ENCODE results near the gene ODAD4. TPM values are rescaled to one million over a fixed set of nuclear protein-coding genes. Genes with fewer than 3 reads are reported as not detected.

Gene ODAD4, protein sequence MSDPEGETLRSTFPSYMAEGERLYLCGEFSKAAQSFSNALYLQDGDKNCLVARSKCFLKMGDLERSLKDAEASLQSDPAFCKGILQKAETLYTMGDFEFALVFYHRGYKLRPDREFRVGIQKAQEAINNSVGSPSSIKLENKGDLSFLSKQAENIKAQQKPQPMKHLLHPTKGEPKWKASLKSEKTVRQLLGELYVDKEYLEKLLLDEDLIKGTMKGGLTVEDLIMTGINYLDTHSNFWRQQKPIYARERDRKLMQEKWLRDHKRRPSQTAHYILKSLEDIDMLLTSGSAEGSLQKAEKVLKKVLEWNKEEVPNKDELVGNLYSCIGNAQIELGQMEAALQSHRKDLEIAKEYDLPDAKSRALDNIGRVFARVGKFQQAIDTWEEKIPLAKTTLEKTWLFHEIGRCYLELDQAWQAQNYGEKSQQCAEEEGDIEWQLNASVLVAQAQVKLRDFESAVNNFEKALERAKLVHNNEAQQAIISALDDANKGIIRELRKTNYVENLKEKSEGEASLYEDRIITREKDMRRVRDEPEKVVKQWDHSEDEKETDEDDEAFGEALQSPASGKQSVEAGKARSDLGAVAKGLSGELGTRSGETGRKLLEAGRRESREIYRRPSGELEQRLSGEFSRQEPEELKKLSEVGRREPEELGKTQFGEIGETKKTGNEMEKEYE
- 1 to 10 TPM in 3 of 4 donors, not detected in 1; 1.8 to 3.2 (median 3.2) TPM for total RNA-seq

DNA sequence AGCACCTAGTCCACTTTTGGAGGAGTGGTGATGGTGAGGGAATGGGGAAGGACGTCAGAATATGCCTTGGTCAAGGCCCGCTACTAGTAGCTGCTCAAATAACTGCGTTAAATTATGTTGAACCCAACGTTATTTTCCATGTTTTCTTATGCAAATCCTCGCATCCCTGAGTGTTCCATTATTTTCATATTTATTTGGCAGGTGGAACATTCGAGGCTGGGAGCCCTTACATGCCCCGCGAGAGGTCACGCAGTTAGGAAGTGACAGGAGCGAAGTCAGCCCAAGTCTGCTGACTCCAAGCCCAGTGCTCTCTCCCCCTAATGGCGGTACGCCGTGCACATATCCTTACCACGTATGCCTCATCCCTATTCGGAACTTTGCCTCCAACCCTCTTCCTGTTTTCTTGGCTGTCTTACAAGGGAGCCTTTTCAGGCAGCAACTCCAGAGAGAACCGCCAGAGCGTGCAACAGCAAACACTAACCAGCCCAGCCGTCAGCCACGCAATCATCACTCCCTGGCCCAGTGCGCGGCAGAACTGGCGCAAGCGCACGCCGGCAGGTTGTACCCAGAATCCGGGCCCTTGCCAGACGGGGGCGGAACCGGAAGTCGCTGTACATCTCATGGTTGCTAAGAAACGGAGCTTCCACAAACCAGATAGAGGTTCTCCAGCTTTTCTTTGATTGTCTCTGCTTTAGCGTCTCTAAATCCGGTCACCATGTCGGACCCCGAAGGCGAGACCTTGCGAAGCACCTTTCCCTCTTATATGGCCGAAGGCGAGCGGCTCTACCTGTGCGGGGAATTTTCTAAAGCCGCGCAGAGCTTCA is at the start of gene ODAD4:
Gene ODAD4 (plus strand): TSS at position 609 of the 824 bp plus-strand sequence. CDS start 107 bp downstream, at position 716.
- peak within 1 kb of the TSS; percentile 41 for H3K4me3 ChIP-seq
- peak; percentile 62 to 67 for TF ChIP-seq POLR2A (IDR thresholded peaks at IDR 0.05)
- TF ChIP-seq, protein P1, sequence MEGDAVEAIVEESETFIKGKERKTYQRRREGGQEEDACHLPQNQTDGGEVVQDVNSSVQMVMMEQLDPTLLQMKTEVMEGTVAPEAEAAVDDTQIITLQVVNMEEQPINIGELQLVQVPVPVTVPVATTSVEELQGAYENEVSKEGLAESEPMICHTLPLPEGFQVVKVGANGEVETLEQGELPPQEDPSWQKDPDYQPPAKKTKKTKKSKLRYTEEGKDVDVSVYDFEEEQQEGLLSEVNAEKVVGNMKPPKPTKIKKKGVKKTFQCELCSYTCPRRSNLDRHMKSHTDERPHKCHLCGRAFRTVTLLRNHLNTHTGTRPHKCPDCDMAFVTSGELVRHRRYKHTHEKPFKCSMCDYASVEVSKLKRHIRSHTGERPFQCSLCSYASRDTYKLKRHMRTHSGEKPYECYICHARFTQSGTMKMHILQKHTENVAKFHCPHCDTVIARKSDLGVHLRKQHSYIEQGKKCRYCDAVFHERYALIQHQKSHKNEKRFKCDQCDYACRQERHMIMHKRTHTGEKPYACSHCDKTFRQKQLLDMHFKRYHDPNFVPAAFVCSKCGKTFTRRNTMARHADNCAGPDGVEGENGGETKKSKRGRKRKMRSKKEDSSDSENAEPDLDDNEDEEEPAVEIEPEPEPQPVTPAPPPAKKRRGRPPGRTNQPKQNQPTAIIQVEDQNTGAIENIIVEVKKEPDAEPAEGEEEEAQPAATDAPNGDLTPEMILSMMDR (IDR thresholded peaks at IDR 0.05), result peak; percentile 30 to 85 (median 57)
- intact Hi-C loops (cut with DNase I; ENCODE audit: low total_unique reads), result no loop called here
- peak; percentile 98 for DNase-seq
- H3K27me3 ChIP-seq, result no peaks in the 10 kb centered on the region
- H3K36me3 ChIP-seq, result no peaks in the 10 kb centered on the region
- no peaks in the 10 kb centered on the region for H3K9me3 ChIP-seq
- H3K27ac ChIP-seq, result peak within 1 kb of the TSS; percentile 80 to 82
- H3K4me1 ChIP-seq, result no peaks in the 10 kb centered on the region

DNA sequence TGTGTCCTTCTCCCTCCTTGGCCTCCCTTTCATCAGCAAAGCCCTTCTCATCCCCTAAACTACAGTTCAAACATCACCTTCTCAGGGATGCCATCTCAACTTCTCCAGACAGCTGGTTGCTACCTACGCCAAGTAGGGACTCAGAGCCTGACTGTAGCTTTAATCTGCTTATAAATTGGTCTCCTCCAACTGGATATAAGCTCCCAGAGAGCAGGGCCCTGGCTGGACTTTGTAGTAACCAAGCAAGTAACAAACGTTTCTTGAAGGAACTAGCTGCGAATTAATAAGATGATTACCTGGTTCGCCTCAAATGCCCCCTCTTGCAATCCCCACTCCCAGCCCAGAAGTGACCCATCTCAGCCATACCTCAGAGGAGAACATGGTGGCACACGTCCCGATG is 47.7 kb upstream of the ODAD4 start:
- no peak overlapping the region for H3K27ac ChIP-seq
- intact Hi-C loops (cut with DNase I; ENCODE audit: low total_unique reads), result no loop called here
- no peaks in the 10 kb centered on the region for H3K36me3 ChIP-seq
- no peaks in the 10 kb centered on the region for H3K4me1 ChIP-seq
- H3K4me3 ChIP-seq, result no peak overlapping the region
- no peak for DNase-seq
- no peaks in the 10 kb centered on the region for H3K27me3 ChIP-seq
- no peaks in the 10 kb centered on the region for H3K9me3 ChIP-seq
- TF ChIP-seq POLR2A (IDR thresholded peaks at IDR 0.05), result no peak
- TF ChIP-seq, protein P1 (IDR thresholded peaks at IDR 0.05), result no peak

DNA sequence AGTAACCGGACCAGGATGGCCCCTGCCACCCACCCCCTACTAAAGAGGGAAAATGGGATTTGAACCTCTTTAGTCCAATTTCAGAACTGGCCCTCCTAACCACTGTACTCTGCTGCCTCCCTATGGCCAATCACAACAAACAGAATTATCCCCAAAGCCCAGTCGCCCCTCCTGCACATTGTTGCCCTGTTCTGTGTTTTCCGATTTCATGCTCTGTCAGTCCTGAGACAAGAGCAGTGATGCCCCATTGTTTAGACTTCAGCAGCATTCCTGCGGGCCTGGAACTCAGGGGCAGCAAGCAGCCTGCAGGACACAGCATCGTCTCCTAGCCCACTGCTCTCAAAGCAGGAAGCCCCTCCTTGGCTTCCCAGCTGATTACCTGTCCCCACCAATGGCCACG is 44.7 kb upstream of the ODAD4 start:
- TF ChIP-seq, protein P1 (IDR thresholded peaks at IDR 0.05), result peak in 1 of 4 experiments; percentile 16
- TF ChIP-seq POLR2A (IDR thresholded peaks at IDR 0.05), result no peak
- Histone ChIP-seq H3K4me1 (no peaks in the 10 kb centered on the region), H3K36me3 (no peaks in the 10 kb centered on the region), H3K4me3 (no peak overlapping the region), H3K9me3 (no peaks in the 10 kb centered on the region), H3K27me3 (no peaks in the 10 kb centered on the region), H3K27ac (no peak overlapping the region)
- DNase-seq, result no peak
- intact Hi-C loops (cut with DNase I; ENCODE audit: low total_unique reads), result no loop called here

DNA sequence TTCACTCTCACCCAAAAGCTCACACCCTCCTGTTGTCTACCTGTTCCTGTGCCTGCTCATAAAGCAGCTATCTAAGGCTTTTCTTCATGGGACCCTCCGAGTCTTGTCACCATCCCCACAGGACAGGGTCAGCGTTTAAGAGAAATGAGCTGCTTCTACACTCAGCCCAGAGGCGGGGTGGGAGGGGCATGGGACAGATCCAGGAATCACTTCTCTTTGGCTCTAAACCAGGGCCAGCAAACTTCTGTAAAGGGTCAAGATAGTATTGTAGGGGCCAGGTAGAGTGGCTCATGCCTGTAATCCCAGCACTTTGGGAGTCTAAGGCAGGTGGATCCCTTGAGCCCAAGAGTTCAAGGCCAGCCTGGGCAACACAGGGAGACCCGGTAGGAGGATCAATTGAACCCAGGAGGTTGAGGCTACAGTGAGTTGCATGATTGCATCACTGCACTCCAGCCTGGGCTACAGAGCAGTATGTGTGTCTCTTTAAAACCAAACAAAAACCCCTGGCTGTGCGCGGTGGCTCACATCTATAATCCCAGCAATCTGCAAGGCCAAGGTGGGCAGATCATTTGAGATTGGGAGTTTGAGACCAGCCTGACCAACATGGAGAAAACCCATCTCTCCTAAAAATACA is 42.0 kb upstream of the ODAD4 start:
- no peak for DNase-seq
- no peaks in the 10 kb centered on the region for H3K9me3 ChIP-seq
- H3K4me1 ChIP-seq, result no peaks in the 10 kb centered on the region
- intact Hi-C loops (cut with DNase I; ENCODE audit: low total_unique reads), result no loop called here
- no peak overlapping the region for H3K27ac ChIP-seq
- no peaks in the 10 kb centered on the region for H3K27me3 ChIP-seq
- H3K4me3 ChIP-seq, result no peak overlapping the region
- H3K36me3 ChIP-seq, result no peaks in the 10 kb centered on the region
- TF ChIP-seq, protein P1 (IDR thresholded peaks at IDR 0.05), result no peak
- TF ChIP-seq POLR2A (IDR thresholded peaks at IDR 0.05), result no peak
